Cerebellar cortex (tissue), 1 donor: ENCODE data around the gene KCTD12.
A peak's percentile ranks its signal among the peaks of the same experiment; 100 is the strongest.

Experiments
- DNase-seq: peaks from one replicate; pipeline ENCODE4 v3.0.0-alpha.2; 2015; ENCODE audit warnings: low spot score

Gene KCTD12

DNA sequence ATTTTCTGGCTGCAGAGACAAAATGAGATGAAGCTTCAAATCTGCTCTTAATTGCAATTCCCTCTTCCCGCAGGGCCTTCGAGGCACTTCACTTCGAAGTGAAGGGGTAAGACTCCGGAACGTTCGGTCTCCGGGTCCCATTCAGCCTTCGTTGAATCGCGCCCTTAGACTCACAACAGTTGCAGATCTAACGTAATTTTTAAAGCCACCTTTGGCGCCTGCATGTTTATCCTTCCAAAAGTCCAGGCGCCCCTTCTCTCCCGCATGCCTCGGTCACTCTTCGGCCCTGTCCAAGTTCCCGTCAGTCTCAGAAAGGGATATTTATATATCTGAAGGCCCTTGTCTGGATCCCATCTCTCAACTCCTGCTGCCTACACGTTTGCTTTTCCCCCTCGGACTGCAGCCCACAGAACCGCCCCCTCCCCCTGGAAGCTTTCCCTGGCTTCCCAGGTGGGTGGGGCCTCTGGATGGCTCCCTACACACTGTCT, 915 bp upstream of the KCTD12 start:
- DNase-seq: peak; percentile 45

DNA sequence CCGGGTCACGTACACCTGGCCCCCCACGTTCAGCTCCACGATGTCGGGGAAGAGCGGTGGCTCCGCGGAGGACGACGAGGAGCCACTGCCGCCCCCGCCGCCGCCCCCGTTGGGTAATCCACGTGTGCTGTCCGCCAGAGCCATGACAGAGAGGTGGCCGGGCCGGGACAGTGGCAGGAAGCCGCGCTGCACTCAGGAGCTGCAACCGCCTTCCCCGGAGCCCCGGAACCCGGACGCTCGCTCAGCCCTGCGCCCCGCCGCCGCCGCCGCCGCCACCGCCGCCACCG, 257 bp downstream of the KCTD12 start:
- peak; percentile 43 for DNase-seq

DNA sequence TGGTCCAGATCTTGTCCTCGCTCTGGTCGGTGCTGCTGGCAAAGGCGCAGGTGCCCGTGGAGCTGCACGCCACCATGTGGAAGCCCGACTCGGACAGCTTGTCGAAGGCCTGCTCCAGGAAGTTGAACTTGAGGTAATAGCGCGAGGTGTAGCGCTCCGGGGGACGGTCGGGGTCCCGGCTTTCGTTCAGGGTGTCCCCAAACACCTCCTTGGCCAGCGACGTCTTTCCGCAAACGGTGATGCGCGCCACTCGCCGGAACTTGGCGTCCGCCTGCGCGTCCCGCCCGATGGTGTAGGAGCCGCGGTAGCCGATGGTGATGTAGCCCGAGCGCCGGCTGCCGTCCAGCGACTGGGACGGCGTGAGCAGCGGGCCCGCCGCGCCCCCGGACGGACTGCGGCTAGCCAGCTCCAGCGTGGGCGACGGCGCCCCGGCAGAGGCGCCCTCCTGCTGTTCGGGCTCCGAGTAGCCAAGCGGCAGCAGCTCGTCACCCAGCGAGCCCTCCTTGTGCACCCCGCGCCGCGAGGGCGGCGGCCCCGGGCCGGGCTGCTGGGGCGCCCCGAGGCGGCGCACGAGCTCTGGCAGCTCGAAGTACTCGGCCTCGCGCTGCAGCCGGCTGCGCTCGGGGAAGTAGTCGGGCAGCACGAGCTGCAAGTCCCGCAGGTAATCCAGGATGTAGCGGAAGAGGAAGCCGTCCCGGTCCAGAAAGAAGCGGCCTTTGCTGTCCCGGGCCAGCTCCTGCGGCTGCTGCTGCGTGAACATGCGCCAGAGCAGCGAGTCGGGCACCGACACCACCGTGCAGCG, 801 bp downstream of the KCTD12 start:
- DNase-seq: peak; percentile 80

DNA sequence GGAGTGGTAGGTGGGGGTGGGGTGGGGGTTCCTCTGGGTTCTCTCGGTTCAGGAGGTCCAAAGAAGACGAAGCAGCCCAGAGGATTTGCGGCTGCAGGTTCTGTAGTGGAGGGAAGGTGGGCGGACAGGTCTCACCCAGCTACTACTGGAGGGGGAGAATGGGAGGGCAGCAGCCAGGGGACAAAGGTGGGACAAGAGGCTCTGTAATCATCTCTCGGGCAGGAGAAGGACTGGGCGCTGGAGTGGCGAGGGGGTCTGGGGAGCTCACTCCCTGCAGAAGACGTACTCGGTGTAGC, 1.4 kb downstream of the KCTD12 start:
- DNase-seq: no peak

DNA sequence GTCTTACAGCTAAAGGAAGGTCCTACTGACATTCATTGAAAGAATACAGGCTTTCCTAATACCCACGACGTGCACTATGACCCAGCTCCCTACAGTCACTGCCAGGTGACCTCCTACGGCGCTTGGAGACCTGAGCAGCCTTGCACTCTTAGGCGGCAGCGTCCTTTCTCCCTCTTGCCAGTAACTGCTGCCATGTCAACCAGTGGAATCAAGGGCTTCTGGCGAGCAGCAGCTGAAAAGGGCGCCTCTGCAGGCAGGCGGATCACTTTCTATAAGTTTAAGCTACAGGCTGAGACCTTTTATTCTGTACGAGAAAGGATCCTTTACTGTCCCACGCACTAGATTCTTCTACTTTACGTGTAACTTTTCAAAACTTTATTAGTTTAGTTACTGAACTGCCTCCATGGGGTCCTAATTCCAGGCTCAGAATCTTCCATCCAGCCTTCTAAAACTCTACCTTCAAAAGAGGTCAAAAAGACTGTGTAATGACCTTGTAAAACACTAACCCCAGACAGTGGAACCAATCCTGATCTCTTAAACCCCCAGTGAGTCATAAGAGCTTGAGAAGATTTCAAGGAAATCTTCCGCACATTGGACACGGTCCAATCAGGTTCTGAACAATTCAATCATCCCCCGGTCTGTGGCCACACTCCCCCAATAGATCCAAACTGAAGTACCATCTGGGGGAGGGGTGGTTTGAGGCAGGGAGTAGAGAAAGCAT, 1.9 kb downstream of the KCTD12 start:
- DNase-seq: peak; percentile 61

DNA sequence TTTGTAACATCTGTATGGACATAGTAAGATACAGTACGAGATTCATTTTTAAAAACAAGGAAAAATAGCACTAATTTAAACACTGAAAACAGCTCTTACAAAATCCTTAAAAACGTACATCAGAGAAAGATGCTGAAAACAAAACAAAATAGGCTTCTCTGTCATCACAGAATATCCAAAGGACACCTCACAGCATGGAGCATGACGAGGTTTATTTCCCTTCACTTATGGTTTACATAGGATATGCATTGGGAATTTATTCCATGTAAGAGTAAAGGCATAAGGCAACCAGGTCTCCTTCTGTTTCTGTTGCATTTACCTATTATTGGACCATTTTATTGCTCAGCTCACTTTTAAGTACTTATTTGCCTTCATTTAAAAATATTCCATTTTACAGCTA, 3.0 kb downstream of the KCTD12 start:
- DNase-seq: no peak

DNA sequence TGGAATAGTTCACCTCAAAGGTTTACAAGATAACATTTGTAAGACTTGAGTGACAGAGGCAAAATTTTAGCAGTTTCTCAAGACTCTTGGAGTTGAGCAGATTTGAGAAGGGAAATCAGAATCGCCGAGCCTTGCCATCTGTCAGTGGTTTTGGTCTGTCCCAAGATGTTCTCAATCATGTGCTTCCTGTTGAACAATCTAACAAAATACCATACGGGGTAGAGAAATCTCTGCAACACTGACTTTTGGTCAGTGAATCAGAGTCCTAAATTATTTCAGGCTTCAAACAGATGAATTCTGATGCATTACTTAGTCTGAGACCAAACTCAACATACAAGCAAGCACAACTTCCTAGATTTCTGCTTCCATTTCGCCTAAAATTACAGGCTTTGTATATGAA, 3.8 kb downstream of the KCTD12 start:
- peak; percentile 79 for DNase-seq

DNA sequence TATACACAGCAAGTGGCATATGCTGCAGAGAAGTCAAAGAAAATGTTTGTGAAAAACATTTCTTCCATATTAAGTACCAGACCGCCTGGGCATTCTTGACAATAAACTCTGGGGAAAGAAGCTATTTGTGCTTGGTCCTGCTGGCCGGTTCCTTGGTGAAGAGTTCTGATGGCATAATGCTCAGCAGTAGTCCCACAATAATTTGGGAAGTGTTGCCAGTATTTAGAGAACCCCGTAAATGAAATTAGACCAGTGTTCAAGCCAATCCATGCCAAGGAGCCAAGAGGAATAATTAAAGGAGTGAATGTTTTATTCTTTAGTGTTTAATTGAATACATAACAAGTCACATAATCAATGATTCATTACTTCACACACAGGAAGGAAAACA, 6.3 kb downstream of the KCTD12 start:
- peak; percentile 54 for DNase-seq

DNA sequence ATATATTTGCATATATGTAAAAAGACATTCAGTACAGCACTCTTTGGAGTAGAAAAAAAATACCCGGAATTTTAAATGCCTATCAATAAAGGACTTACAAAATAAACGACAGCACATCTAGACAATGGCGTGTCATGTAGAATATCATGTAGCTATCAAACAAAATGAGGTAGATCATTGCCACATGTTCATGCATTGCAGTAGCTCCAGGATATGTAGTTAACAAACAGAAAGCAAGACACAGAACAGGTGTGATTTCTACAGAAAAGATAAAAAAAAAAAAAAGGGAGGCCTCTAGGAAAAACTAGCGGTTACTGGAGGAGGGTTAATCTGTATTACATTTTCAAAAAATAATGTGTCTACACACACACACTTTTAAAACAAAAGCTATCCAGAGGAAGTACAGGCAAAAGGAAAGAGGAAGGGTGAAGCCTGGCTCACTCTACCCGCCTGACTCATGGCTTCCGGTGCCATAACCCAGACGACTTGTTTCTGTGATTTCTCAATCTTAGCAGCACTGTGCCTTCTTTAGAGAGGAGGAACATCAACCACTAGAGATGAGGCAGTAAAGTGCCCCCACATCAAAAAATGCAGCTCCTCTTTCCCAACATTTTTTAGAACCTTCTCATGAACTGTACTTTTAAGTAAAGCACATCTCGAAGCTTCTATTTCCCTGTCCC, 6.9 kb downstream of the KCTD12 start:
- DNase-seq: no peak

DNA sequence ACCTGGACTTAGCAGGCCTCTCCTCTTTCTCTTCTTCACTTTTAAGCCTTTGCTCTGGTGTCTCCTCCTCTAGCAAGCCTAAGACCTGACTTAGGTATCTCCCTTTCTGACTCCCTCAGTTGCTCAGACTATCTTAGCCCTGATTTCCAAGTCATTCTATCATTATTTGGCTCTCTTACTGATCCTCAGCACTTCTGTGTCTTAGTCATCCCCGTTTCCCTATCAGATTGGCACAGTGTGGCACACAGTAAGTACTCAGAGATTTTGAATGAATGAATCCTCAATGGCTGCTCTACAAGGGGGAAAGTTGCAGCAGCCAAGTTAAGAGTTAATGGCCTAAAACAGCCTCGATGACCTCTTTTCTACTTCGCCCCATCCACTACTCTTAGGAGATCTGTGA, 8.2 kb downstream of the KCTD12 start:
- no peak for DNase-seq

DNA sequence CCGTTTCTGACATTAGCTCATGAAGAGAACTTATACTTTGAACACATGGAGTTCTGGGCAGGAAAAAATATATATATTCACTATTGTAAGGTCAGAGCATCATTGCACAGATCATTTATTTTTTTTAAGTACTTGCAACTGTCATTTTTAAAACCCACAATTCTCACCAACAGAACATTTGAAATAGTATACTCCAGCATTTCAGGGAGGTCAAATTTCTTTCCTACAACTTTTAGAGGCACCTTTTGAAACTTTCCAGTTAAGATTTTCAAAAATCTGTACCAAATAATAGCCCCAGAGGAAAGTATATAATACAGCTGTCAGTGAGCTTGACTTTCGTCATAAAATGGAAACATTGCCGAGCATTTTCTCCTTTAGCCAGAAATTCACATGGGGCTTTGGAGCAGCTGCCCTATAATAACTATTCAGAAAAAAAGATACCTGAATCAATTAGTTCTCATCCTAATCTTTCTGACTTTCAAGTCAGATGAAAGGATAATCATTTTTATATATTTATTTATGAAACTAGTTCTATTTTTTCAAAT, 10.9 kb downstream of the KCTD12 start:
- DNase-seq: no peak

DNA sequence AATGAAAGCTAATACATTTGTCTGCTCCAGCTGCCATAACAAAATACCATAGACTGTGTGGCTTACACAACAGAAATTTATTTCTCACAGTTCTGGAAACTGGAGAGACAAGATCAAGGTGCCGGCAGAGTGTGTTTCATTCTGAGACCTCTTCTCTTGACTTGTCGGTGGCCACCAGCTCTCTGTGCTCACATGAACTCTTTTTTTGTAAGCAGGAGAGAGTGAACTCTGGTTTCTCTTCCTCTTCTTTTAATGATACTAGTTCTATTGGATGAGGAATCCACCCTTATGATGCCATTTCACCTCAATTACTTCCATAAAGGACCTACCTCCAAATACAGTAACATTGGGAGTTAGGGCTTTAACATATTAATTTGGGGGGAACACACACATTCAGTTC, 11.7 kb downstream of the KCTD12 start:
- no peak for DNase-seq

DNA sequence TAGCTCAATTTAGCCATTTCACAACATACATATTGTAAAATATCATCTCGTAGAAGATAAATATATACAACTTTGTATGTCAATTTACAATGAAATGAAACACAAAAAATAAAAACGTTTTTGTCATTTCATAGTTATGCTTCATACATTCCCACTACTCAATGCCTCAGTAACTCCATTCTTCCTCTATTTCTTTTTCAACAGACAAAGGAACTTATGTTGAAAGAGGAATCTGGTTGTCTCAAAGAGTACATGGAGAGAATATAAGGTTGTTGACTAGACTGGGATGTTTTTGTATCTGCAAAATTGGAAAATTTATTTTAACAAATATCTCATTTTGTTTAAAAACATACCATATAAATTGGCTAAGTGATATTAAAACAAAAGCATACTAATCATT, 12.8 kb downstream of the KCTD12 start:
- DNase-seq: no peak

DNA sequence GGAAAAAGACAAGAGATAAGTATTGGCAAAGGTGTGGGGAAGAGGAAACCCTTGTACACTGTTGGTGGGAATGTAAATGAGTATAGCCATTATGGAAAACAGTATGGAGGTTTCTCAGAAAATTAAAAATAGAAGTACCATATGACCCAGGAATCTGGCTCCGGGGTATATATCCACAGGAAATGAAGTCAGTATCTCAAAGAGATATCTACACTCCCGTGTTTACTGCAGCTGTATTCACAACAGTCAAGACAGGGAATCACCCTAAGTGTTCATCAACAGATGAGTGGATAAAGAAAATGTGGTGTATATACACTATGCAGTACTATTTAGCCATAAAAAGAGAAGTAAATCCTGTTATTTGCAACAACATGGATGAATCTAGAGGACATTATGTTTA, 13.5 kb downstream of the KCTD12 start:
- DNase-seq: no peak

DNA sequence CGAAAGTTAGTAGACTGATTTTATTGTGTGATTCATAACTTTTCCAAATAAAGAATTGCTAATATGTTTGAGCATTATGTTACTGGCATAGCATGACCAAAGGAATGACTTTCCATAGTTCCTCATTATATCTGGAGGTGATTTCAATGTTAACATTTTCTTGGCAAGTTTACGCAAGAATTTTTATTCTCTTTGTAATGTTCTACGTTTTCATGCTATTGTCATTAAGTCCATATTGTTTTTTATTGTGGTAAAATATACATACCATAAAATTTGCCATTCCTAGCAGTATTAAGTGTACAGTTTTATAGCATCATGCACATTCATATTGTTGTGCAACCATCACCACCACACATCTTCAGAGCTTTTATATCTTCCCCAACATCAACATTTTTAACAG, 14.8 kb downstream of the KCTD12 start:
- DNase-seq: no peak

DNA sequence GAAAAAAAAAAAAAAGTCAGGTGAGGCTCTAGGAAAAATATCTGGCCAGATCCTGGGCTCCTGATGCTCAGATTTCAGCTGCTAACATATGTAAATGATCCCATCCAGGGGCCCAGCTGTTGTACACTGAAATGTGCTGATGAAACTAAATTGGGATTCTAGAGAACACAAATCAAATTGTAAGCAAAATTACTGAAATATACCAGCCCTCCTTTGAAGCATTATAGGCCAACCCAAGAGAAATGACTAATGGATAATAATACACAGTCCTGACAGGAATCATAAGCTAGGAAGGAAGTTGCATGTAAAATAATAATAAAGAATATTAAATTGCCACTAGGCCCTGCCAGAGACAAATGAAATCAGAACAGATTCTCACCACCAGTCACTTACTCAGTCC, 17.8 kb downstream of the KCTD12 start:
- DNase-seq: no peak

DNA sequence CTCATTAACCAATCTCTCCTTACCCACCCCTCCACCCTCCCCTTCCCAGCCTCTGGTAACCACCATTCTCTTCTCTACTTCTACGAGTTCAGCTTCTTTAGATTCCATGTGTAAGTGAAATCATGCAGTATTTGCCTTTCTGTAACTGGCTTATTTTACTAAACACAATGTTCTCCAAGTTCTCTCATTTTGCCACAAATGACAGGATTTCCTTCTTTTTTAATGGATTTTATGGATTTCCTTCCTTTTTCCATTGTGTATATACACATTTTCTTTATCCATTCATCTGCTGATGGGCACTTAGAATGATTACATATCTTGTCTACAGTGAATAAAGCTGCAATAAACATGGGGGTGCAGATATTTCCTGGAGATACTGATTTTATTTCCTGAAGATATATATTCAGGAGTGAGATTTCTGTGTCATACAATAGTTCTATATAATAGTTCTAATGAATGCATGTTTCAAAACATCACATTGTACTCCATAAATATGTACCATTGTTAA, 20.2 kb downstream of the KCTD12 start:
- no peak for DNase-seq

DNA sequence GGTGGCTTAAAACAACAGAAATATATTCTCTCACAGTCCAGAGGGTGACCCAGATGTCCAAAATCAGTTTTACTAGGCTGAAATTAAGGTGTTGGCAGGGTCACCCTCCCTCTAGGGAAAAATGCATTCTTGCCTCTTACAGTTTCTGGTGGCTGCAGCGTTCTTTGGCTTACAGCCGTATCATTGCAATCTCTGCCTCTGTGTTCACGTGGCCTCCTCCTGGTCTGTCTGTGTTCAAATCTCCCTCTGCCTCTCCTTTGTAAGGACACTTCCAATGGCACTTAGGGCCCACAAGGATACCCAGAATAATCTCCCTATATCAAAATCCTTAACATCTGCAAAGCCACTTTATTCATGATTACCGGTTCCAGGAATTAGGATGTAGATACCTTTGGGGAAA, 21.1 kb downstream of the KCTD12 start:
- DNase-seq: no peak

DNA sequence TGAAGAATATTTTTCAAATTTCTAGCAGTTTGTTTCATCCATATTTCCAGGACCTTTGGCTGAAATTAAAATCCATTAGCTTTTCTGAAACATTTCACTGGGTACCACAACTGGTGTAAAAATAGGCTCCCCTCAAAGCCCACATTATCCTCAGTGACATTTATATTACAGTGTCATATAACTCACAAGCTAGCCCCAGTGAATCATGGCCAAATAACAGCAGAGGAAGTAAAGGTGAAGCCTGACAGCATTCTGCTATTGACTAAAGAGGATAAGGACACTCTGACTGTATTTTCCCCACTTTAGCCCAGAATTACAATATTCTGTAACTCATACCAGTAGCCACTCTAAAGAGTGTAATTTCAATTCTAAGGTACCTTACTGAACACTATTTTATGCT, 21.9 kb downstream of the KCTD12 start:
- DNase-seq: no peak

DNA sequence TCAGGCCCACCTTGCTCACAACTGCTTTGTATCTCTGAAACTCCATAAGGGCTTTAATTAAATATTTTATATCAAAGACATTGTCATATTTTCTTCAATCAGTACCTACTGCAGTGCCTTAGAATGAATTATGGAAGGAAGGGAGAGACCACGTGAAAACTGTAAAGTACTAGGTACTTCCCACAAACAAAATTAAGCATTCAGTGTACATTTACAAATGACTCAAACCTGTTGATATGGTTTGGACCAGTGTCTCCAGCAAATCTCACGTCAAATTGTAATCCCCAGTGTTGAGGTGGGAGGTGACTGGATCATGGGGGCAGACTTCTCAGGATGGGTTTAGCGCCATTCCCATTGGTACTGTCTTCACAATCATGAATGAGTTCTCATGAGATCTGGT, 23.2 kb downstream of the KCTD12 start:
- DNase-seq: no peak

DNA sequence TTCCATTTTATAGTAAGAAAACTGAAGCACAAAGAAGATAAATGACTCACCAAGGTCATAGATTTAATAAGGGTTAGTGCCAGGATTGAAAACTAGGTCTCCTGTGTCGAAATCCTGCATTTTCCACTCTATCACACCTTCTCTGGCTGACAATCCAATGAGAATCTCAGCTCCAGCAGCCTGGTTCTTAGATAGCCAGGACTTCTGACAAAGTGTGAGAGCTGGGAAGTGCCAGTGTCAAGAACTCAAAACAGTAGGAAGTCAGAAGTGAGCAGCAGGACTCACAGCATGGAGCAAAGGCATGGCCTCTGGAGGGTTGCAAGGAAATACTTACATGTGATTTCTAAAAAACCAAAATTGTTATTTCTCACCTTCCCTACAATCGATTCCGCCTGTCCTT, 24.3 kb downstream of the KCTD12 start:
- DNase-seq: no peak

DNA sequence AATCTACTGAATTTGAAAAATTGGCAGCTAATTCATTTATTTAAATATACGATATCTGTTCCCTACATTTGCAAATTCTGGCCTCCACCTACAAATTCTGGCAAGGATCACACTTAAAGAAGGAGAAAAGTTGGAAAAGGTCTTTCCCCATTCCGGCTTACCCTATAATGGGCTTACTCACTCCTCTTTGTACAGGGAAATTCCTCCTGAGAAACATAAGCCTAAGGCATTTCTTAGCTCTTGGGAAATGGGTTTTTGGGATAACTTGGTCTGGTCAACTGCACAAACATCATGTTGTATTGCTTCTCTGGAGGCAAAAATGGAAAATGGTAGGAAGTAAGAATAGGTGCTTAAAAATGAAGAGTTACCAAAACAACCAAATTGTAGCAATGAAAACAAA, 25.5 kb downstream of the KCTD12 start:
- DNase-seq: no peak

DNA sequence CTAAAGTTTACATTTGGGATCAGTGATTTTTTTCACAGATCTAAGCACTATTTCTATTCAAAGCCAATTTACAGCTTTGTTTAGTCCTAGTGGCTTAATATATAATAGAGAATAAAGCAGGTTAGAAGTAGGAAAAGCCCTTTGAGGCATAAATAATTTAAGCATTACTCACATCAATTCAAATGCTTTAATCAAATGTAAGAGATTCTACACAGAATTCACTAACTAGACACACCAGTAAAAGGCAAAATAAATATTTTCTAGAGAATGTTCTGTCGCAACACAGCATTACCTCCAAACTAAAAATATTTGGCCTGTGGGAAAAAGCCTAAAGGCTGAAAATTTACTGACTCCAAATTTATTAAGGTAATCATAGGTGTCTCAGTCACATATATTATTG, 31.3 kb downstream of the KCTD12 start:
- DNase-seq: no peak
